ENCODE results near the gene CC2D1A.

GRCh38 chr19:13979244-13979615 lies 73.2 kb downstream of the CC2D1A start:
- TF ChIP-seq TAF1 (IDR thresholded peaks at IDR 0.05; ENCODE audit: low read depth, low read length) (no peak), POLR2AphosphoS5 (IDR thresholded peaks at IDR 0.05; ENCODE audit: low read depth, low read length) (no peak), POLR2A (IDR thresholded peaks at IDR 0.05; ENCODE audit: low read depth, low read length) (no peak), PAX5 (IDR thresholded peaks at IDR 0.05; ENCODE audit: insufficient read depth, low read length, severe bottlenecking) (no peak)
